Measurements from ENCODE around the gene GBGT1. TPM values are rescaled to one million over a fixed set of nuclear protein-coding genes. Genes with fewer than 3 reads are reported as not detected.

GBGT1 gene
- total RNA-seq, 1 experiment from 2014 or later = 16.5 TPM

DNA sequence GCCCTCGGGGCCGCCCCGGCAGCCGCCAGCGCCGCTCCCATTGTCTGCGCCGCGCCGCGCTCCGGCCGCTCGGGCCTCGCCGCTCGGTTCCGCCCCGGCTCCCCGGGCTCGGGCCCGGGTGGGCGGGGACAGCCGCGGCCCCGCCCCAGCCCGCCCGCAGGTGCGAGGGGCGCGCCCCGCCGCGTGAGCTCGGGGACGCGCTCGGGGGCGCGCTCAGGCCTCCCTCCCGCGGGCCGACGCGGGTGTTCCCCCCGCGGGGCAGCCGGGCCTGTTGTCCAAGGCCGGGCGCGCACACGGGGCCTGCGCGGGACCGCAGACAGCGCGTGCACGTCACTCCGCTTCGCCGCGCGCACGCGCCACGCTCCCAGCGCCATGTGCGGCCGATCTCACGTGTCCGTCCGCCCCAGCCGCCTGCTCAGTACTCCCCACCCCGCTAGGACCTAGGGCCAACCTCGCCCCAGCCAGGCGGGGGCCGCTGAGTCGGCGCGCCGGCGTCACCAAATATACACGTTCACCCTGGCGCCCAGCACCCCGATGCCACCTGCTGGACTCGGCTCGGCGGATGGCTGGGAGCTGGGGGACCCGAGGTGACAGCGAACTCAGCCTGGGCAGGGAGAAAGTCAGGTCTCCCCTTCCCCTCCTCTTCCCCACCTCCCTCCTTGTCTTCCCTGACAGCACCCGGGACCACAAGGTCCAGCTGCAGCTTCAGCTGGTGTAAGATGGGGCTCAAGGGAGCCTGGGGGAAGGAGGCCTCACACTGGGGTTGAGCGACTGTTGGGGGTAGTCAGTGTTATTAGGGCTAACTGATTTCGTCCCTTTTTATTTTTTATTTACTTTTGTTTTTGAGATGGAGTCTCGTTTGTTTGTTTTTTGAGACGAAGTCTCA is 14.3 kb downstream of the GBGT1 start (continued):
- TF ChIP-seq, protein P1, sequence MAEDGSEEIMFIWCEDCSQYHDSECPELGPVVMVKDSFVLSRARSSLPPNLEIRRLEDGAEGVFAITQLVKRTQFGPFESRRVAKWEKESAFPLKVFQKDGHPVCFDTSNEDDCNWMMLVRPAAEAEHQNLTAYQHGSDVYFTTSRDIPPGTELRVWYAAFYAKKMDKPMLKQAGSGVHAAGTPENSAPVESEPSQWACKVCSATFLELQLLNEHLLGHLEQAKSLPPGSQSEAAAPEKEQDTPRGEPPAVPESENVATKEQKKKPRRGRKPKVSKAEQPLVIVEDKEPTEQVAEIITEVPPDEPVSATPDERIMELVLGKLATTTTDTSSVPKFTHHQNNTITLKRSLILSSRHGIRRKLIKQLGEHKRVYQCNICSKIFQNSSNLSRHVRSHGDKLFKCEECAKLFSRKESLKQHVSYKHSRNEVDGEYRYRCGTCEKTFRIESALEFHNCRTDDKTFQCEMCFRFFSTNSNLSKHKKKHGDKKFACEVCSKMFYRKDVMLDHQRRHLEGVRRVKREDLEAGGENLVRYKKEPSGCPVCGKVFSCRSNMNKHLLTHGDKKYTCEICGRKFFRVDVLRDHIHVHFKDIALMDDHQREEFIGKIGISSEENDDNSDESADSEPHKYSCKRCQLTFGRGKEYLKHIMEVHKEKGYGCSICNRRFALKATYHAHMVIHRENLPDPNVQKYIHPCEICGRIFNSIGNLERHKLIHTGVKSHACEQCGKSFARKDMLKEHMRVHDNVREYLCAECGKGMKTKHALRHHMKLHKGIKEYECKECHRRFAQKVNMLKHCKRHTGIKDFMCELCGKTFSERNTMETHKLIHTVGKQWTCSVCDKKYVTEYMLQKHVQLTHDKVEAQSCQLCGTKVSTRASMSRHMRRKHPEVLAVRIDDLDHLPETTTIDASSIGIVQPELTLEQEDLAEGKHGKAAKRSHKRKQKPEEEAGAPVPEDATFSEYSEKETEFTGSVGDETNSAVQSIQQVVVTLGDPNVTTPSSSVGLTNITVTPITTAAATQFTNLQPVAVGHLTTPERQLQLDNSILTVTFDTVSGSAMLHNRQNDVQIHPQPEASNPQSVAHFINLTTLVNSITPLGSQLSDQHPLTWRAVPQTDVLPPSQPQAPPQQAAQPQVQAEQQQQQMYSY (CRISPR knock-in tag; IDR thresholded peaks at IDR 0.05) = no peak
- no peak for TF ChIP-seq OVOL2 (CRISPR knock-in tag; IDR thresholded peaks at IDR 0.05; ENCODE audit: borderline replicate concordance)

DNA sequence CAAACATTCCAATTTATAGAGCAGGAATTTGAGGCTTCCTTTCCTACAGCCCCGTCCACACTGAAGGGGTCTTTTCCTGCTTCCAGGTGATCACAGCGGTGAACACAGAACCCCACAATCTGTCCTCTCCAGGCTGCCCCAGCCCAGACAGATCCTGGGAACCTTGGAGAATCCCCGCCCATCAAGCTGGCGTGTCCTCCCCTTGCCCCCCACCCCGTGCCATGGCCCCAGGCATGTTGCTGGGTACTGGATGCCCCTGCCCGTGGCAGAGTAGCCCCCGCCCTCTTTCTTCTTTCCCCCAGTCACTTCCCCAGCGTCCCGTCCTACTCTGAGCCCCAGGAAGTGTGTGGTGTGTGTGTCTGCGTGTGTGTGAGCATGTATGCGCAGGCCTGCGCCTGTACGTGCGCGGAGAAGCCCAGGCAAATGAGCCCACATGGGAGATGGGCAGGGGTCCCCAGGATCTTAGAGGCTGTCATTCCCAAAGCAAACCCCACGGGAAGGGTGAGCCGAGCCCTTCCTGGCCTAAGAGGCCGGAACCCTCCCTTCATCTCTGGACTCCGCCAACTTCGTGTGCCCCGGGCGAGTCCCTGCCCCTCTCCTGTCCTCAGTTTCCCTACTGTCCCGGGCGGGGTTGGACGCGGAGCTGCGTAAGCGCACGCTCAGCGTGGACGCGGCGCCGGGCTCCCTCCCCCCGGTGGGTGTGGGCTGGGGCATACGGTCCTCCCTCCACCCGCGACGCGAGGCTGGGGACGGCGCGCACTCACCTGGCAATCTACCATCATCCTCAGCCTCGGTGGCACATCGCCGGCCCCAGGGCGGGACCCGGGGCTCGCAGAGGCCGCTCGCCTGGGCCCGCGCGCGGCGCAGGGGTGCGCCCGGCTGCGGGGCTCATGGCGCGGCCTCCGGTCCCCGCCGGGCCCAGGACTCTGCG is 15.2 kb downstream of the GBGT1 start:
- Mint-ChIP-seq H3K4me1 (peaks cover 24% of the 10 kb centered on the region), H3K4me3 (peak overlapping the region; percentile 83), H3K36me3 (no peaks in the 10 kb centered on the region), H3K27ac (0 out of 2 replicates have a peak overlapping the region, but pooled peaks have one; percentile 49), H3K27me3 (ENCODE audit: low read depth) (peaks cover 10% of the 10 kb centered on the region), H3K9me3 (no peaks in the 10 kb centered on the region)
- no peak for DNase-seq (ENCODE audit: low spot score)
- ATAC-seq = no peak
- no peak for TF ChIP-seq SP1 (CRISPR knock-in tag; conservative IDR thresholded peaks at IDR 0.05)
- TF ChIP-seq, protein P2, sequence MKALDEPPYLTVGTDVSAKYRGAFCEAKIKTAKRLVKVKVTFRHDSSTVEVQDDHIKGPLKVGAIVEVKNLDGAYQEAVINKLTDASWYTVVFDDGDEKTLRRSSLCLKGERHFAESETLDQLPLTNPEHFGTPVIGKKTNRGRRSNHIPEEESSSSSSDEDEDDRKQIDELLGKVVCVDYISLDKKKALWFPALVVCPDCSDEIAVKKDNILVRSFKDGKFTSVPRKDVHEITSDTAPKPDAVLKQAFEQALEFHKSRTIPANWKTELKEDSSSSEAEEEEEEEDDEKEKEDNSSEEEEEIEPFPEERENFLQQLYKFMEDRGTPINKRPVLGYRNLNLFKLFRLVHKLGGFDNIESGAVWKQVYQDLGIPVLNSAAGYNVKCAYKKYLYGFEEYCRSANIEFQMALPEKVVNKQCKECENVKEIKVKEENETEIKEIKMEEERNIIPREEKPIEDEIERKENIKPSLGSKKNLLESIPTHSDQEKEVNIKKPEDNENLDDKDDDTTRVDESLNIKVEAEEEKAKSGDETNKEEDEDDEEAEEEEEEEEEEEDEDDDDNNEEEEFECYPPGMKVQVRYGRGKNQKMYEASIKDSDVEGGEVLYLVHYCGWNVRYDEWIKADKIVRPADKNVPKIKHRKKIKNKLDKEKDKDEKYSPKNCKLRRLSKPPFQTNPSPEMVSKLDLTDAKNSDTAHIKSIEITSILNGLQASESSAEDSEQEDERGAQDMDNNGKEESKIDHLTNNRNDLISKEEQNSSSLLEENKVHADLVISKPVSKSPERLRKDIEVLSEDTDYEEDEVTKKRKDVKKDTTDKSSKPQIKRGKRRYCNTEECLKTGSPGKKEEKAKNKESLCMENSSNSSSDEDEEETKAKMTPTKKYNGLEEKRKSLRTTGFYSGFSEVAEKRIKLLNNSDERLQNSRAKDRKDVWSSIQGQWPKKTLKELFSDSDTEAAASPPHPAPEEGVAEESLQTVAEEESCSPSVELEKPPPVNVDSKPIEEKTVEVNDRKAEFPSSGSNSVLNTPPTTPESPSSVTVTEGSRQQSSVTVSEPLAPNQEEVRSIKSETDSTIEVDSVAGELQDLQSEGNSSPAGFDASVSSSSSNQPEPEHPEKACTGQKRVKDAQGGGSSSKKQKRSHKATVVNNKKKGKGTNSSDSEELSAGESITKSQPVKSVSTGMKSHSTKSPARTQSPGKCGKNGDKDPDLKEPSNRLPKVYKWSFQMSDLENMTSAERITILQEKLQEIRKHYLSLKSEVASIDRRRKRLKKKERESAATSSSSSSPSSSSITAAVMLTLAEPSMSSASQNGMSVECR (CRISPR knock-in tag; IDR thresholded peaks at IDR 0.05; ENCODE audit: borderline replicate concordance) = 0 out of 2 replicates have a peak, but pooled peaks have one; percentile 7
- POLR2A ChIA-PET = interaction anchor here (1.2 kb wide), 2 partner anchors 9 to 15 kb away, joined by 3 read pairs; no protein-coding TSS in a partner anchor
- CTCF ChIA-PET = interaction anchor here (0.6 to 5.4 kb wide), 36 partner anchors 10 to 273 kb away, joined by 3 to 93 read pairs (median 4); partner anchors contain the start of genes GTF3C5 and RALGDS

DNA sequence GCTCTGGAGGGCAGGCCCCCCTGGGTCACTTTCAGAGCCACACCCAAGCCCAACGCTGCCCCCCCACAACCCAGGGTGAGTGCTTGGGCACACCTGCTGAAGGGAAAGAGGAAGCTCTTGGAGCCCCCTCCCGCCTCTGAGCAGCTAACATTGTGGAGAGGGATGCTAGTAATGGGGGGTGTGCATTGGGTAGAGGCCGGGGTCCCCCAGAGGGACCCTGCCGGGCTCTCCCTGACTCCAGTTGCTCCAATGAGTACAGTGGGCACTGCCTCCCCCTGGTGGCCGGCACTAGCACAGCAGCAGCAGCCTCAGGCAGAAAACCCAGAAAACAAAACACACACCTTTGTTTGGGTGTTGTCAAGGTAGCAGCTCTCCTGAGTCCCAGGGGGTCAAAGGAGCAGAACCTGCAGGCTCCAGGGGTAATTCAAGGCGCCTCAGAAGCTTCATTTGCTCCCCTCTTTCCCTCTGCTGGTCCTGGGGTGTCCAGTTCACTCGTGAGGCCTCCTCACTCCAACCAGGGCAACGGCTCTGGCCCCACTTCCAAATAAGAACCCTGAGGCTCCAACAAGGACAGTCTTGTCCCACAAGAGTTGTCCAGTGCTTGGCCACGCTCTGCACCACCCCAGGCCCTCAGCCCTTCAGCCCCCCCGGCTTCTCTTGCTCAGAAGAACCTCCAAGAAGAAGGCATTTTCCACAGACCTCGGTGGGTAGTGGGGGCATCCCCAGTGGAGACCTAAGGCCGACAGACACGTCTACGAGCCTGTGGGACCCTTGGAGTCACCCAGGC is 16.1 kb downstream of the GBGT1 start:
- H3K27me3 Mint-ChIP-seq (ENCODE audit: low read depth) = peaks cover 10% of the 10 kb centered on the region
- peak; percentile 25 for ATAC-seq
- H3K27ac Mint-ChIP-seq = no peak overlapping the region
- peaks cover 24% of the 10 kb centered on the region for H3K4me1 Mint-ChIP-seq
- H3K36me3 Mint-ChIP-seq = no peaks in the 10 kb centered on the region
- peak; percentile 94 for DNase-seq (ENCODE audit: low spot score)
- TF ChIP-seq FOXK1 (CRISPR knock-in tag; IDR thresholded peaks at IDR 0.05) = 0 out of 2 replicates have a peak, but pooled peaks have one; percentile 13
- 0 out of 2 replicates have a peak, but pooled peaks have one; percentile 42 for TF ChIP-seq ZNF671 (CRISPR knock-in tag; IDR thresholded peaks at IDR 0.05)
- TF ChIP-seq NFYB (CRISPR knock-in tag; conservative IDR thresholded peaks at IDR 0.05; ENCODE audit: low read depth) = no peak
- TF ChIP-seq, protein P3, sequence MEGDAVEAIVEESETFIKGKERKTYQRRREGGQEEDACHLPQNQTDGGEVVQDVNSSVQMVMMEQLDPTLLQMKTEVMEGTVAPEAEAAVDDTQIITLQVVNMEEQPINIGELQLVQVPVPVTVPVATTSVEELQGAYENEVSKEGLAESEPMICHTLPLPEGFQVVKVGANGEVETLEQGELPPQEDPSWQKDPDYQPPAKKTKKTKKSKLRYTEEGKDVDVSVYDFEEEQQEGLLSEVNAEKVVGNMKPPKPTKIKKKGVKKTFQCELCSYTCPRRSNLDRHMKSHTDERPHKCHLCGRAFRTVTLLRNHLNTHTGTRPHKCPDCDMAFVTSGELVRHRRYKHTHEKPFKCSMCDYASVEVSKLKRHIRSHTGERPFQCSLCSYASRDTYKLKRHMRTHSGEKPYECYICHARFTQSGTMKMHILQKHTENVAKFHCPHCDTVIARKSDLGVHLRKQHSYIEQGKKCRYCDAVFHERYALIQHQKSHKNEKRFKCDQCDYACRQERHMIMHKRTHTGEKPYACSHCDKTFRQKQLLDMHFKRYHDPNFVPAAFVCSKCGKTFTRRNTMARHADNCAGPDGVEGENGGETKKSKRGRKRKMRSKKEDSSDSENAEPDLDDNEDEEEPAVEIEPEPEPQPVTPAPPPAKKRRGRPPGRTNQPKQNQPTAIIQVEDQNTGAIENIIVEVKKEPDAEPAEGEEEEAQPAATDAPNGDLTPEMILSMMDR (IDR thresholded peaks at IDR 0.05) = peak; percentile 95
- CTCF ChIA-PET = interaction anchor here (0.6 to 5.4 kb wide), 31 partner anchors 10 to 183 kb away, joined by 3 to 93 read pairs (median 4); partner anchors contain the start of genes GTF3C5 and RALGDS
- POLR2A ChIA-PET = interaction anchor here (0.6 to 1.2 kb wide), 2 partner anchors 15 to 38 kb away, joined by 3 read pairs; no protein-coding TSS in a partner anchor
- peak overlapping the region; percentile 83 for H3K4me3 Mint-ChIP-seq
- H3K9me3 Mint-ChIP-seq = no peaks in the 10 kb centered on the region

Measured in WTC11 (cell line).